Prostate gland (tissue), 2 donors: Measurements from ENCODE around the gene PITPNC1.

Experiments used
- CTCF ChIP-seq, 4 experiments: fragments of 200-600 bp in 2 of 4; fragments of 450-650 bp in 2 of 4; sonication (generic) in 2 of 4; IDR thresholded peaks; 1 replicate in 3 of 4; 2 replicates in 1 of 4; pipeline ENCODE4 v1.5.1; 2016 to 2019; ENCODE audit warnings: antibody characterized with exemption in 4 of 4, mild to moderate bottlenecking in 2 of 4, moderate library complexity in 2 of 4
- POLR2A ChIP-seq: fragments of 450-650 bp; IDR thresholded peaks from one replicate; pipeline ENCODE4 v1.6.1; 2016; ENCODE audit warnings: antibody characterized with exemption, mild to moderate bottlenecking

GRCh38 chr17:67606896-67607604 lies 230.0 kb downstream of the PITPNC1 start:
- no peak for TF ChIP-seq CTCF (IDR thresholded peaks at IDR 0.05)
- TF ChIP-seq POLR2A = no peak
